Cardiac septum (tissue), 1 donor: Measurements from ENCODE around the gene NUMB. TPM values are rescaled to one million over a fixed set of nuclear protein-coding genes. Genes with fewer than 3 reads are reported as not detected.
"Not testable (repeated sequence)": the region's sequence is repeated elsewhere in the genome, so short reads cannot be mapped to it uniquely, and the experiment has no call there.

Experiments used
- DNase-seq: peaks from one replicate; pipeline ENCODE4 v3.0.0-alpha.2; 2020; ENCODE audit warnings: low spot score
- intact Hi-C: fragments of 100-400 bp; cut with DNase I; formaldehyde crosslinking; loops from one replicate; pipeline ENCODE4 v1.14.0; 2022
- total RNA-seq: library from RNA; stranded (reverse); fragmentation: NEBNext Ultra II Directional; extraction: Animal tissue kit (Norgen Biotek cat#: 25700); gene quantifications from one replicate; pipeline ENCODE4 v1.2.1, GENCODE V29; 2021
- donor health status: DM: no; HTN: no; CAD: no.

Gene NUMB
- total RNA-seq, 1 donor from 2014 or later = 34.9 TPM

DNA sequence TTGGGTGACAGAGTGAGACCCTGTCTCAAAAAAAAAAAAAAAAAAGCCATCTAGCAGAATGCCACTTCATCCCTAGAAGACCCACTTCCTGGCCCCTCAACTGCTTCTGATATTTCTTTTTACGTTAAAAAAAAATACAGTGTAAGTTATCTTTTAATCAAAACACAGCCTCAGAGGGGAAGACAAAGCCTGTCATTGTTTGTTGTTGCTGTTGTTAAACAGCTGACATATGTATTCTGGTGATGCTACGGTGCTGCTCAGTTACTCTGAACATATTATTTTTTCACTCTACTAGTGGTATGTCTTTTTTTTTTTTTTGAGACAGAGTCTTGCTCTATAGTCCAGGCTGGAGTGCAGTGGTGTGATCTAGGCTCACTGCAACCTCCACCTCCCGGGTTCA is 145.7 kb downstream of the NUMB start:
- DNase-seq = no peak
- intact Hi-C loops = no loop called here

DNA sequence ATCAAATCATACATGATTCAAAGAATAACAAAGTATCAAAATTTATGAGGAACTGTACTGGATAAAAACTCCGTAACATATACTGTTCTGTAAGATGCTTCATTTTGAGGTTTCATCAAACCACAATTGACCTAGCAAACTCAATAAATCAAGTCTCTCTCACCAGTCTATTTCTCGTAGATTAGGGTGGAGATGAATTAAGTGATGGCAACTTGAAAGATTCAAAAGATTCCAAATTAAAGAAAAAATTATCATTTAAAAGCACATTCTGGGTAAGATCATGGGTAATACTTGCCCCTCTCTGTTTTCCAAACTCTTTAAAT is 146.7 kb downstream of the NUMB start:
- intact Hi-C loops = no loop called here
- DNase-seq = no peak

- intact Hi-C loops, DNase-seq: not testable (repeated sequence)
These were observed 149.1 kb downstream of the NUMB start for GRCh38 chr14:73309207-73309606.

- no peak for DNase-seq
- intact Hi-C loops = no loop called here
These were observed 151.1 kb downstream of the NUMB start for GRCh38 chr14:73307261-73307660.

- intact Hi-C loops = no loop called here
- DNase-seq = no peak
These were observed 152.8 kb downstream of the NUMB start for GRCh38 chr14:73305499-73305898.

- intact Hi-C loops = loop anchor here (2.0 kb wide), 1 partner anchor 176 kb away; no protein-coding TSS in a partner anchor
- DNase-seq = no peak
These were observed 163.0 kb downstream of the NUMB start for GRCh38 chr14:73295198-73295796.

DNA sequence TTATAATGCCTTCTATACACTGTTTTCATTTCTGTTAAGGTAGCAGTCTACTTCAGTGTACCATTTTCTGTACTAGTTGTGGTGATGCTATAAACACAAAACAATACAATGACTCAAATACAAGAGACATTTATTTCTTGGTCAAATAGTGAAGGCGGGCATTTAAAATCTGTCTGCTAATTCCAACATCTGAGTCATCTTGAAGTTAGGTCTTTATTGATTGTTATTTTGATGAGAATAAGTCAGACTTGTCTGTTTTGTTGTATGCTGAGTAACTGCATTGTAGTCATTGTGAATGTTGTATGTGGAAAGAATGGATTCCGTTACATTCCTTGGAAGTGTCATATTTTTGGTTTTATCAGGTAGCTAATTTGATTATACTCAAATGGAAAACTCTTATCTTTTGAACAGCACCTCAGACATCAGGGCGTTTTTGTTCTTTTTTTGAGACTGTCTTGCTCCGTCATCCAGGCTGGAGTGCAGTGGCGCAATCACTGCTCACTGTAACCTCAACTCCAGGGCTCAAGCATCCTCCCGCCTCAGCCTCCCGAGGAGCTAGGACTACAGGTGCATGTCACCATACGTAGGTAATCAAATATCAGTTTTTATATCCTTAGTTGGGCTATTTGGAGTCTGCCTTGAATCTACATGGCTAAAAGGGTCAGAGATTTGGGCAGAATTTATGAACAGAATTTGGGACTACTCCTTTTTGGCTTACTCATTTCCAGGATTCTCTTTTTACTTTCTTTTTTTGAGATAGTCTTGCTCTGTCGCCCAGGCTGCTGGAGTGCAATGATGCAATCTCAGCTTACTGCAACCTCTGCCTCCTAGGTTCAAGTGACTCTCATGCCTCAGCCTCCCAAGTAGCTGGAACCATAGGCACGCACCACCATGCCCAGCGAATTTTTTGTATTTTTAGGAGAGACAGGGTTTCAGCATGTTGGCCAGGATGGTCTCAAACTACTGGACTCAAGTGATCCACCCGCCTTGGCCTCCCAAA is 164.3 kb downstream of the NUMB start:
- intact Hi-C loops = loop anchor here (2.0 kb wide), 1 partner anchor 177 kb away; no protein-coding TSS in a partner anchor
- DNase-seq = no peak

DNA sequence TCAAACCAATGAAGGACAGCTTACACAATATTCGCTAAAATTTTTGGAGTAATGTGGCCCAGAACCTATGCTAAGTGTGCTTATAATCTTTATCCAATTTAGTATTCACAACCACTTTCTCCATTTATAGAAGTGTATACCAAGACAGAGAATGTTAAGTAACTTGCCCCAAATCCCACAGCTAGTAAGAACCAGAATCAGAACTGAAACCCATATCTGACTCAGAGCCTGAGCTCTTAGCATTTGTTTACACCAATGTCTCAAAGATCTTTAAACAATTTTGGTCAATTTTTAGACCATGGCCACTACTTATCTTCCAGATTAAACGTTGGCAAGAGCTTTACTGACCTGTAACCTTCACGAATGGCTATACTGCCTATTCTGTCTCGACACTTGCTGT is 168.1 kb downstream of the NUMB start:
- intact Hi-C loops = no loop called here
- DNase-seq = no peak

DNA sequence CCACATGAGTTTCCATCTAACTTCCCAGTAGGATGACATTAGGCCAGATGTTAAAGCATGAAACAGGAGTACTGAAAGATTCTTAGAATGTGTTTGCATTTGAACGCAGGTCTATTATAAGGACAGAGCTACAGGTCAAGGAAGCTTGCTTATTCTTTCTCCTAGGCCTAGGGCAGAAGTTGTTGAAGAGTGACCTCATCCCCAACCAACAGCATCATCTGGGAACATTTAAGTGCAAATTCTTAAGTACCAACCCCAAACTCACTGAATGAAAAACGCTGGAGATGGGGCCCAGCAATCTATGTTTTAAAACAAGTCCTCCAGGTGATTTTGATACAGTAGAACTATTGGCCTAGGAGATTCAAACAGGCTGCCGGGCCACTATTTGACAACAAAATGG is 168.6 kb downstream of the NUMB start:
- DNase-seq = no peak
- intact Hi-C loops = no loop called here

DNA sequence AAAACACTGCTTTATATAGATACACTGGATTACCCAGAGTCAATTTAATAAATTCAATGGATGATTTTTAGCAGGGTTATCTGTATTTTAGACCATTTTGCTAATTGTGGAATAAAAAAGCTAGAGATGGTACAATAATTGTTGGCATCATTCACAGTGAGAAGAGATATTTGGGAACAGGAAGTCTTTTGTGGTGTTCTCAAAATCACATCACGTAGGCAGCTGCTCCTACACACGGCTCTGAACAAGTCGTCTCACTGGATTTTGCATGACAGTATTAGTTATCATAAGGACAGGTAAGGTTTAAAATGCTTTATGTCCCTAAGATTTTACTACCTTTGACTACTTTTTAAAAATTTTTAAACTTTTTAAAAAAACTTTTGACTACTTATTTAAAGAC is 169.0 kb downstream of the NUMB start:
- DNase-seq = no peak
- intact Hi-C loops = no loop called here

GRCh38 chr14:73287071-73287470 is 171.3 kb downstream of the NUMB start:
- intact Hi-C loops = no loop called here
- no peak for DNase-seq

GRCh38 chr14:73286598-73286997 is 171.7 kb downstream of the NUMB start:
- DNase-seq = no peak
- intact Hi-C loops = no loop called here

DNA sequence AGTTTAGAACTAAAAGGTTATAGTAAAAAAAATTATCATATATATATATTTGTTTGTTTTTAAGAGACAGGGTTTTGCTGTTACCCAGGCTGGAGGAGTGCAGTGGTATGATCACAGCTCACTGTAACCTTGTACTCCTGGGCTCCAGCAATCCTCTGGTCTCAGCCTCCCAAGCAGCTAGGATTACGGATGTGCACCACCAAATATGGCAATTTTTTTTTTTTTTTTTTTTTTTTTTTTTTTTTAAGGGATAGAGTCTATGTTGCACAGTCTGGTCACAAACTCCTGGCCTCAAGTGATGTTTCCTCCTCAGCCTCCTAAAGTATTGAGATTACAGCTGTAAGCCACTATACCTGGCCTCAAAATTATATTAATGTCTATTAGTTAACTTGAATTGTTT is 172.4 kb downstream of the NUMB start:
- DNase-seq = no peak
- intact Hi-C loops = no loop called here

GRCh38 chr14:73283608-73284379 is 174.6 kb downstream of the NUMB start:
- DNase-seq = no peak
- intact Hi-C loops = no loop called here

DNA sequence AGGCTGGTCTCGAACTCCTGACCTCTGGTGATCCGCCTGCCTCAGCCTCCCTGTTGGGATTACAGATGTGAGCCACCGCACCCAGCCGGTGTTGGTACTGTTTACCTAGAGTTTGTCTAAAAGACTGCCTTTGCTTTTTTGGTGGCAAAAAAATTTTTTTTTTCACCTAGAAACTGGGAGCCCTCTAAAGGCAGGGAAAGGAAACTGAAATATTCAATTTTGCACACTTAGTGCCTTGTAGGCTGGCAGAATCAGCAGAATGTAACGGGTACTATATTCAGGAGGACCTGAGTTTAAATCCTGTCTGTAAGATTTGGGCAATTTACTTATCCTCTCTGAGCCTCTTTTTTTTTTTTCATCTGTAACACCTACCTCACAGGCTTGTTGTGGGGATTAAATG is 177.4 kb downstream of the NUMB start:
- no peak for DNase-seq
- intact Hi-C loops = no loop called here

GRCh38 chr14:73277376-73277775 is 181.0 kb downstream of the NUMB start:
- no peak for DNase-seq
- intact Hi-C loops = no loop called here

GRCh38 chr14:73276836-73277235 is 181.5 kb downstream of the NUMB start:
- no peak for DNase-seq
- intact Hi-C loops = no loop called here

- DNase-seq = no peak
- intact Hi-C loops = no loop called here
These were observed 184.5 kb downstream of the NUMB start for GRCh38 chr14:73273799-73274198.

DNA sequence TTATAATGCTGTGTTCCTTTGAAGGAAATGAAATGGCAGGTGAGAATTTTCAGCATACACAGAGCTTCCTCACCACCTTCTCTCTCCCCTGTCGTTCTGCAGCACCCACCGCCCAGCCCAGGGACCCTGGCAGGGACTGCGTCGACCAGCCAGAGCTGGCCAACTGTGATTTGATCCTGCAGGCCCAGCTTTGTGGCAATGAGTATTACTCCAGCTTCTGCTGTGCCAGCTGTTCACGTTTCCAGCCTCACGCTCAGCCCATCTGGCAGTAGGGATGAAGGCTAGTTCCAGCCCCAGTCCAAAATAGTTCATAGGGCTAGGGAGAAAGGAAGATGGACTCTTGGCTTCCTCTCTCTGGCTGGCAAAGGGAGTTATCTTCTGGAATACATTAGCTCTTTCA is 186.0 kb downstream of the NUMB start:
- no peak for DNase-seq
- intact Hi-C loops = no loop called here

- DNase-seq = no peak
- intact Hi-C loops = no loop called here
These were observed 188.4 kb downstream of the NUMB start for GRCh38 chr14:73269729-73270531.
